ENCODE data around the gene MYO1B. TPM values are rescaled to one million over a fixed set of nuclear protein-coding genes. Genes with fewer than 3 reads are reported as not detected.

Gene MYO1B
- total RNA-seq, 1 donor, result 0.73 TPM

GRCh38 chr2:191262436-191262835 lies 17.2 kb downstream of the MYO1B start:
- Histone ChIP-seq H3K27me3 (ENCODE audit: insufficient read depth, low read length) (no peaks in the 10 kb centered on the region), H3K4me1 (ENCODE audit: insufficient read depth, low read length) (no peaks in the 10 kb centered on the region), H3K9me3 (ENCODE audit: low read depth, low read length) (no peaks in the 10 kb centered on the region), H3K4me3 (ENCODE audit: low read length) (no peak overlapping the region)

DNA sequence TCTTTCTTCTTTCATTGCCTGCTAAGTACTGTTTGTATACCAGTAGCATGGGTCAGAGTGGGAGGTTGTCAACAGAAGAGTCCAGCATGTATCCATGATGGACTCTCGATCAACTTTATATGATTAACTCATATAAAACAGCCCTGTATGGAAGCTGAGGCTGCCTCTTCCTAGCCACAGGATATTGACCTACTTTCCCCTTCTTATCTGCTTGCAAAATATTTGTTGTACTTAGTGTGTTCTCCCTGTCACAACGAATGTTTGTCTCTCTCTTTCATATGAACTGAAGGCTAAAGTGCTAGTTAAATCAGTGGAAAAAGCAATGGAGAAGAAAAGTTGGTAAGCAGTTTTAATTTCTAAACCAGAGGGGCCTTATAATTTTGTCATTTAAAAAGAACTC lies 17.8 kb downstream of the MYO1B start:
- no peak overlapping the region for H3K4me3 ChIP-seq (ENCODE audit: low read length)
- no peaks in the 10 kb centered on the region for H3K4me1 ChIP-seq (ENCODE audit: insufficient read depth, low read length)
- H3K27me3 ChIP-seq (ENCODE audit: insufficient read depth, low read length), result no peaks in the 10 kb centered on the region
- H3K9me3 ChIP-seq (ENCODE audit: low read depth, low read length), result no peaks in the 10 kb centered on the region

DNA sequence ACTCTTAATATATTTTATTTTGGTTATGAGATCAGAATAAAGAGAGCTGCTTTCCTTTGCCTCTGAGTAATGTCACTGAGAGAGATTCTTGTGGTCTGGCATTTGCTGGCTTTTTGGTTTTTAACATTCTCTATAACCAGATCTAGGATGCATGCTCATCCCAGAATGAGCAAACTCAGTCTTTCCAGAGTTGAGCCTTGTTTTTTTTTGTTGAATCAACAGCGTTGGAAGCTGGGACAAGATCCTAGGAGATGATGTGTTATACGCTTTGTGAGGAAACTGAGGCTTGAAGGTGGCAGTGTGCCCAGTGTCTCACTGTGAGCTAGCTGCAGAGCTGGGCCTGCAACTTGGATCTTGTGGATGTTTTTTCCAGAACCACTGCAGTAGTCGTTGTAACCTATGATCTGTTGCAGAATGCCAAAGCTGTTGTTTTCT lies 19.5 kb downstream of the MYO1B start:
- Histone ChIP-seq H3K27me3 (ENCODE audit: insufficient read depth, low read length) (no peaks in the 10 kb centered on the region), H3K4me3 (ENCODE audit: low read length) (no peak overlapping the region), H3K9me3 (ENCODE audit: low read depth, low read length) (no peaks in the 10 kb centered on the region), H3K4me1 (ENCODE audit: insufficient read depth, low read length) (no peaks in the 10 kb centered on the region)

- no peaks in the 10 kb centered on the region for H3K9me3 ChIP-seq (ENCODE audit: low read depth, low read length)
- no peak overlapping the region for H3K4me3 ChIP-seq (ENCODE audit: low read length)
- H3K27me3 ChIP-seq (ENCODE audit: insufficient read depth, low read length), result no peaks in the 10 kb centered on the region
- H3K4me1 ChIP-seq (ENCODE audit: insufficient read depth, low read length), result no peaks in the 10 kb centered on the region
These were observed 20.3 kb downstream of the MYO1B start for GRCh38 chr2:191265311-191266170.

DNA sequence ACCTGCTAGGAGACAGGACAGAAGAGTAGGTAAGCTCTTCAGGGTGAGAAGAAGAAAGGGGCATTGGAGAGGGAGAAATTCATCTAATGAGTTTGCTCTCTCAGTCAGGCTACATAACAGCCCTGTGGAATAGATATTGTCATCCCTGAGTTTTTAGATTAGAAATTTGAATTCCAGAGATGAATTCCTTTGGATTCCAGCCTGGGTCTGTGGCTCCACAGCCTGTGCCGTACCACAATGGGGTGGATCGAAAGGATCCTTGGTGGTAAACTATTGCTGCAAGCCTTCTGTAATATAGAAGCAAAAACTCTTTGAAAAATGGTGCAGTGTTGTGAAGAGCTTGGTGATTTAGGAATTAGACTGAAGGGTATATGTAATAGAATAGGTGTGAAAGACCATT lies 21.0 kb downstream of the MYO1B start:
- Histone ChIP-seq H3K9me3 (ENCODE audit: low read depth, low read length) (no peaks in the 10 kb centered on the region), H3K27me3 (ENCODE audit: insufficient read depth, low read length) (no peaks in the 10 kb centered on the region), H3K4me1 (ENCODE audit: insufficient read depth, low read length) (no peaks in the 10 kb centered on the region), H3K4me3 (ENCODE audit: low read length) (no peak overlapping the region)

DNA sequence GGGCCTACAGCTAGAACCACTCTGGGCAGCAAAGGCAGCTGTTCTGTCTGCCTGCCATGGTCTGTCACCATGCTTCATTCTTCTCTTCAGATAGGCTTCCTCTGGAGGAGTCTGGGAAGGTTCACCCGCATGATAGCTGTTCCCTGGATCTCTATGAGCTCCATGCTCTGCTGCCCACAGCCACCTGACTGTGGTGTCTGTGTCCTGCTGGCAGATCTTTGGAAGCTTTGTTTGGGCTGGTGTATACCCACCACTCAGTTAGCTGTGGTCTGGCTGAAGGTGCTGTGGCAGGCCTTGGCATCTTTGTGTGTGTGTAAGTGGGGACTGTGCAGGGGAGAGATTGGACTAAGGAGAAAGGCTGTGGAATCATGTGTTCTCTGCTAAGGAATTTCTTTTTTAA lies 23.4 kb downstream of the MYO1B start:
- Histone ChIP-seq H3K27me3 (ENCODE audit: insufficient read depth, low read length) (no peaks in the 10 kb centered on the region), H3K9me3 (ENCODE audit: low read depth, low read length) (no peaks in the 10 kb centered on the region), H3K4me3 (ENCODE audit: low read length) (no peak overlapping the region), H3K4me1 (ENCODE audit: insufficient read depth, low read length) (peaks cover 17% of the 10 kb centered on the region)

DNA sequence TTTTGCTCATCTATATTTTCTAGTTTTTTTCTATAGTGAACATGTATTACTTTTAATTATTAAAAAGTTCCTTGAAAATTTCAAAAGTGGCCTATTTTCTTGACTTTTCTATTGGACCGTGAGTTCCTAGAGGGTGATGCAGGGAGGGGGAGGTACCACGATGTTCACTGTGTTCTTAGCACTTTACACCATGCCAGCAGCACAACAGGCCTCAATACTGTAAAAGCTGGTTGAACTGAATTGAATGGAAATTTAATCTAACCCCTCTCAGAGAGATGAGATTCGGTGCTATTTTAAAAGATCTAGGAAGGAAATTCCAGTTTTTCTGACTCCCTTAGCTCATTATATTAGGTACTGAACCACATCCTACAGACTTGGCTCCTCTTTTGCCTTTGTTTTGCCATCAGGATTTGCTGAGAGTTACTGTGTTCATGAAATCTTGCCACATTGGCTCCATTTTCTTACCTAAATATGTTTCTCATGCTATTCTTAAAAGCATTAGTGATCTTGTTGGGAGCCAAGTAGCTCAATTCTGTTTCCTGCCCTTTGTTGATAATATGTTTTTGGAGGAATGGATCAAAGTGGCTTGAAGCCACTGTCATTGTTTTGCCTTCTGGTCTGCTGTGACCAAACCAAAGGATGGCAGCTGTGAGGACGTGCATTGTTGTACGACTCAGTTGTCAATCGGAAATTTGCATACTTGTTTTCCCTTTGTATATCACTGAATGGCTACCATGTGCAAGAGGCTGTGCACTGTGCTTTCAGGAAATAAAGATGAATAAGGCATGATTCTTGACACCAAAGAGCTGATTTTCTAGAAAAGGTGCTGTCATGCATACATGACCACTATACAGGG lies 25.3 kb downstream of the MYO1B start:
- Histone ChIP-seq H3K4me1 (ENCODE audit: insufficient read depth, low read length) (peaks cover 17% of the 10 kb centered on the region), H3K27me3 (ENCODE audit: insufficient read depth, low read length) (no peaks in the 10 kb centered on the region), H3K4me3 (ENCODE audit: low read length) (no peak overlapping the region), H3K9me3 (ENCODE audit: low read depth, low read length) (no peaks in the 10 kb centered on the region)

GRCh38 chr2:191272064-191272463 lies 26.9 kb downstream of the MYO1B start:
- H3K27me3 ChIP-seq (ENCODE audit: insufficient read depth, low read length), result no peaks in the 10 kb centered on the region
- peaks cover 17% of the 10 kb centered on the region for H3K4me1 ChIP-seq (ENCODE audit: insufficient read depth, low read length)
- no peak overlapping the region for H3K4me3 ChIP-seq (ENCODE audit: low read length)
- no peaks in the 10 kb centered on the region for H3K9me3 ChIP-seq (ENCODE audit: low read depth, low read length)

DNA sequence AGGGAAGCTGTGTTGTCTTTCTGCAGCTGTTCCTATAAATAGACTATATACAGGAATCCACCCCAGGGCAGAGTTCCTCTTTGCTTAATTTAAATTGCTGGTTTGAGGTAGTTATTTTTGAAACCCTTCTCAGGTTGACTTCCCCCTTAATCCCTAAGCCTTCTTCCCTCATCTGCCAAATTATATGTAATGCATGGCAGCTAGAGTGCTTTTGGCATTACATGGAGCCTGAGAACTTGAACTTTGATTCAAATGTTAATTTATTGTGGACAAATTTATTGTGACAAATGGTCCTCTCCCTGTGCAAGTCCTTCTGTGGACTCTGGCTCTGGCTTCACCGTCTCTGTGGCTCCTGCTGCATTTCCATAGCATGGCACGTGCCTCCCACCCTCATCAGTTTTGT lies 29.2 kb downstream of the MYO1B start:
- Histone ChIP-seq H3K9me3 (ENCODE audit: low read depth, low read length) (no peaks in the 10 kb centered on the region), H3K4me1 (ENCODE audit: insufficient read depth, low read length) (peaks cover 17% of the 10 kb centered on the region), H3K27me3 (ENCODE audit: insufficient read depth, low read length) (no peaks in the 10 kb centered on the region), H3K4me3 (ENCODE audit: low read length) (no peak overlapping the region)

- no peaks in the 10 kb centered on the region for H3K27me3 ChIP-seq (ENCODE audit: insufficient read depth, low read length)
- H3K4me3 ChIP-seq (ENCODE audit: low read length), result no peak overlapping the region
- H3K4me1 ChIP-seq (ENCODE audit: insufficient read depth, low read length), result peaks cover 13% of the 10 kb centered on the region
- H3K9me3 ChIP-seq (ENCODE audit: low read depth, low read length), result no peaks in the 10 kb centered on the region
These were observed 31.7 kb downstream of the MYO1B start for GRCh38 chr2:191276792-191277465.

DNA sequence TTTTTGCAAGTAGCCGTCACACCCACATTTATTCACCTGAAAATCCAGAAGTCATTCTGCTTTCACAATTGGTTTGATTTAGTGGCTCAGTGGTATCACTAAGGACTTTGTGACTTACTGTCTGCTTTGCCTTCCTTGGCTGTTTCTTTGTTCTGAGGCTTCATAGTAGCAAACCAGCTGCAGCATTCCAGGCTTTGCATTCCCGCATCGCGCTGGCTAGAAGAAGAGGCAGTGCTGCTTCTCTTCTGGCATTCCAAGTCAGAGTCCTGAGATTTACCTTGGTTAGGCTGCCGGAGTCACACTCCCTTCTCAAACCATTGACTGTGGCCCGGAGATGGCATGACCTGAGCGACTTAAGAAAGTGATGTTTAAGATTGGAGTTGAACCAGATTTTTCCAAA lies 35.1 kb downstream of the MYO1B start:
- Histone ChIP-seq H3K4me3 (ENCODE audit: low read length) (no peak overlapping the region), H3K9me3 (ENCODE audit: low read depth, low read length) (no peaks in the 10 kb centered on the region), H3K27me3 (ENCODE audit: insufficient read depth, low read length) (no peaks in the 10 kb centered on the region), H3K4me1 (ENCODE audit: insufficient read depth, low read length) (no peaks in the 10 kb centered on the region)

DNA sequence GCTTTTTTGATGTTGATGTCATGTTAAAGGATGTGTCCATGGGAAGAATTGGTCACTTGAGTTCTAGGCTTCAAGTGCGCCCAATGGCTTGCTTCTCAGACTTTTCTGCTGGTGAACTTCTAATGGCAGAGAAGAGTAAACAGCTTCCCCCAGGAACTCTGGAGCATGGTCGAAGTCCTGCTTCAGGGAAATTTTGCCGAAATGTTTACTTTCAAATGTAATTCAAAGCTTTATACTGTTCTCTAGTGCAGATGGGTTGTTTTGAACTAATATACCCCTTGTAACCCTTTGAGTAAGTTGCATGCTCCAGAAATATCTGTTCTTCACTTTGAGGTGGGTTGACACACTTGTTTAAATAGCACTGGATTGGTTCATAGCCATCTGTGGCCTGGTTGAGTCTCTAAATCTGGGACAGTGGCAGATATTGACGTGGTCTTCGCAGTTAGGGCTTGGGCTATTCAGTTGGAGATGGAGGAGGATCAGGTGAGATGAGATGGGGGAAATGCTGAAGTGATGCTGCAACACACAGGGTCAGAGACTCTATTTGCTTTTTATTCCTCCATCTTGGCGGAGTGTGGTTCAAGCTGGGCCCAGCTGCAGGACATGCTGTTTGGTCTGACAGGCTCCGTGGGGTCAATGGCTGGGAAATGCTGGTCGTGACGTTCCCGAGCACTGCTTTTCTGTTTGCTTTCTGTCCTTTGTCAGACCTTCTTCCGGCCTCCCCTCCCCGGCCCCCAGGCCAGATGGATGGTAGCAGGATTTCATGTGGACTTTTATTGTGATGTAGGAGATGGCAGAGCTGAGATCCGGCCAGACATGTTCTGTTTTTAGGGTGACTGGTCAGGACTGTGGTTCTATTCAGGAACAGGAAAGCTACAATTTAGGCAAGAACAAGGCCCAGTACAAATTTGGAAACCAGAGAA lies 35.9 kb downstream of the MYO1B start:
- H3K4me3 ChIP-seq (ENCODE audit: low read length), result no peak overlapping the region
- H3K9me3 ChIP-seq (ENCODE audit: low read depth, low read length), result no peaks in the 10 kb centered on the region
- H3K4me1 ChIP-seq (ENCODE audit: insufficient read depth, low read length), result no peaks in the 10 kb centered on the region
- H3K27me3 ChIP-seq (ENCODE audit: insufficient read depth, low read length), result no peaks in the 10 kb centered on the region

DNA sequence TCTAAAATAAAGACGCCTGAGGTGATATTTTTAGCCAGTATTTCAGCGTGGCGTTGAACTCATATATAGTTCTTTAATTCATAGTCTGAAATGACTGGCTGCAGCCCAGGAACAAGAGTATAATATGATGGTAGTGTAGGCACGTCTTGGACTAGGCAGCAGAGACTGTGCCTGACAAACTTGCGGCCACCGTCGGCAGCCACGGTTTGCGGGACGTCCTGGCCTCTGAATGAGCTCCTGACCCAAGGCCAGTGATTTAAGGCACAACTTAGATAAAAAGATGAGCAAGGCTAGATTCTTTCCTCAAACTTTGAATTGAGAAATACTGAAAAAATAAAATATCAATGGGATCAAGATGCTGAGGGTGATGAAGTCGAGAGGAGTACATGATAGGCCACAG lies 40.0 kb downstream of the MYO1B start:
- Histone ChIP-seq H3K4me3 (ENCODE audit: low read length) (no peak overlapping the region), H3K9me3 (ENCODE audit: low read depth, low read length) (no peaks in the 10 kb centered on the region), H3K27me3 (ENCODE audit: insufficient read depth, low read length) (no peaks in the 10 kb centered on the region), H3K4me1 (ENCODE audit: insufficient read depth, low read length) (no peaks in the 10 kb centered on the region)

DNA sequence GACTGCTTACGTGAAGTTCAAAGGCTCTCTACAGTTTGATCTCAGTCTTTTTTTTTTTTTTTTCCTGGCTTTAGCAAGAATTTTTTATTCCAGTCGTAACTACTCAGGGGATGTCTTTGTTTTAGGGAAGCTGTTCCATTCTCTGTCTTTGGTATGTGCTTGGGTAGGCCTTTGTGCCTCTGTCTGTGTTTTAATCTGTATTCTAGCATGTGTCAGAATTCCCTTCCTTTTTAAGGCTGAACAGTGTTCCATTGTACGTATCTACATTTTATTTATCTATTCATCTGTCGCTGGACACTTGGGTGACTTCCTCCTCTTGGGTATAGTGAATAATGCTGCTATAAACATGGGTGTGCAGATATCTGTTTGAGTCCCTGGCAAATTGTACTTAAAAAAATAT lies 42.6 kb downstream of the MYO1B start:
- Histone ChIP-seq H3K4me3 (ENCODE audit: low read length) (no peak overlapping the region), H3K4me1 (ENCODE audit: insufficient read depth, low read length) (no peaks in the 10 kb centered on the region), H3K9me3 (ENCODE audit: low read depth, low read length) (no peaks in the 10 kb centered on the region), H3K27me3 (ENCODE audit: insufficient read depth, low read length) (no peaks in the 10 kb centered on the region)

Data from mononuclear cell (primary cell).